Lung (tissue), 16 donors: Measurements from ENCODE around the gene SMARCD1. TPM values are rescaled to one million over a fixed set of nuclear protein-coding genes. Genes with fewer than 3 reads are reported as not detected.
A peak's percentile ranks its signal among the peaks of the same experiment; 100 is the strongest.

Source experiments
- ATAC-seq: fragments of 200-7000 bp; cut with Tn5 transposase; one replicate; pipeline ENCODE4 v1.9.1; 2020; ENCODE audit warnings: moderate number of reproducible peaks; ENCODE audit not compliant: insufficient read depth, low FRiP score
- DNase-seq, 3 donors: peaks; one replicate each; pipeline ENCODE4 v3.0.0-alpha.2; 2013 to 2017
- H3K27ac ChIP-seq, 2 donors: one replicate each; pipeline ENCODE4 v1.5.1; 2013; ENCODE audit warnings: mild to moderate bottlenecking in 2 of 2, moderate library complexity in 2 of 2, control low read depth in 1 of 2, inconsistent platforms in 1 of 2, low read depth in 1 of 2, low read length in 1 of 2
- H3K27me3 ChIP-seq, 3 donors: one replicate each; pipeline ENCODE4 v1.5.1; 2013; ENCODE audit warnings: low read length in 2 of 3; ENCODE audit not compliant: control insufficient read depth in 3 of 3, insufficient read depth in 3 of 3
- H3K36me3 ChIP-seq, 4 donors: one replicate each; pipeline ENCODE4 v1.5.1; 2013; ENCODE audit warnings: low read length in 4 of 4, mild to moderate bottlenecking in 1 of 4, moderate library complexity in 1 of 4; ENCODE audit not compliant: control insufficient read depth in 4 of 4, insufficient read depth in 4 of 4
- H3K4me1 ChIP-seq, 5 donors: one replicate each; pipeline ENCODE4 v1.5.1; 2013; ENCODE audit warnings: low read length in 5 of 5, mild to moderate bottlenecking in 2 of 5, moderate library complexity in 1 of 5; ENCODE audit not compliant: control insufficient read depth in 5 of 5, insufficient read depth in 5 of 5
- H3K4me3 ChIP-seq: one replicate; pipeline ENCODE4 v1.5.1; 2013; ENCODE audit warnings: mild to moderate bottlenecking, control low read depth, moderate library complexity
- H3K9ac ChIP-seq, 2 donors: one replicate each; pipeline ENCODE4 v1.5.1; 2013; ENCODE audit warnings: low read length in 2 of 2, control low read depth in 1 of 2; ENCODE audit not compliant: insufficient read depth in 1 of 2
- H3K9me3 ChIP-seq, 4 donors: one replicate each; pipeline ENCODE4 v1.5.1; 2013; ENCODE audit warnings: low read length in 3 of 4, mild to moderate bottlenecking in 1 of 4, moderate library complexity in 1 of 4; ENCODE audit not compliant: control insufficient read depth in 4 of 4, insufficient read depth in 3 of 4
- CTCF ChIP-seq: IDR thresholded peaks from 2 replicates; pipeline ENCODE4 v1.5.1; 2012; ENCODE audit warnings: mild to moderate bottlenecking; ENCODE audit errors: control extremely low read depth, extremely low read depth
- WGBS, 2 donors: extraction: QIAGEN DNeasy Blood & Tissue Kit; methylation state at CpG; one replicate each; pipeline ENCODE4 v1.1.7; 2013; 5-methylcytosine and 5-hydroxymethylcytosine counted together
- long read RNA-seq, 5 donors: transcript quantifications; one replicate each; lab custom pipeline, GENCODE V29; 2026
- polyA plus RNA-seq, 2 donors: library from polyadenylated mRNA; stranded (reverse); fragments of 200-250 nt; gene quantifications; one replicate each; pipeline ENCODE4 v1.2.1, GENCODE V29; 2013
- total RNA-seq, 2 donors: library from RNA; depleted of rRNA in 1 of 2; stranded (reverse); fragments of >200 nt in 1 of 2; gene quantifications; one replicate each; pipeline ENCODE4 v1.2.1, GENCODE V29; 2014 to 2021
- donor health status: control.
- donor health status: control.
- donor health status: Bipolar disorder and iron deficiency.
- donor health status: healthy.
- donor health status: DM: yes; HTN: yes; CAD: no.

The SMARCD1 gene
- 10 to 100 TPM; 56.6 to 58.8 TPM for total RNA-seq
- 10 to 100 TPM; 11.9 to 26.6 TPM for polyA plus RNA-seq
- long read RNA-seq, donor 1, partial matches to known transcripts: 6 of 13 reads
- long read RNA-seq, donor 1, other reads (novel, unspliced or antisense): 0 of 13 reads
- long read RNA-seq, donor 2, partial matches to known transcripts: 11 of 17 reads
- long read RNA-seq, donor 2, other reads (novel, unspliced or antisense): 0 of 17 reads
- long read RNA-seq, donor 3, transcript SMARCD1-202 (13 exons, 3,658 nt): major isoform, 7 of 11 reads
- long read RNA-seq, donor 3, partial matches to known transcripts: 0 of 11 reads
- long read RNA-seq, donor 3, other reads (novel, unspliced or antisense): 0 of 11 reads
- long read RNA-seq, donor 4, partial matches to known transcripts: 23 of 24 reads
- long read RNA-seq, donor 4, other reads (novel, unspliced or antisense): 0 of 24 reads
- long read RNA-seq, donor 5, transcript SMARCD1-202 (13 exons, 3,658 nt): major isoform, 13 of 51 reads
- long read RNA-seq, donor 5, transcript SMARCD1-204 (4 exons, 587 nt): minor isoform, 5 of 51 reads
- long read RNA-seq, donor 5, partial matches to known transcripts: 30 of 51 reads
- long read RNA-seq, donor 5, other reads (novel, unspliced or antisense): 0 of 51 reads

GRCh38 chr12:50084775-50085614, at the start of gene SMARCD1:
Gene SMARCD1, plus strand, starts transcription at chr12:50085342. Its CDS starts 28 bp downstream, at chr12:50085370.
- 1% methylated on average over 62 to 69 of the region's 69 CpGs for WGBS, 2 donors
- DNase-seq (peak; percentile 94 to 97 (median 95)), ATAC-seq (peak; percentile 93)
- Histone ChIP-seq H3K36me3 (peaks cover 10 to 21% (median 17%) of the 10 kb centered on the region in 4 donors), H3K27me3 (no peaks in the 10 kb centered on the region), H3K4me3 (peak within 1 kb of the TSS; percentile 58), H3K9ac (peak within 1 kb of the TSS in 1 of 2 donors; percentile 90), H3K4me1 (peaks cover 0 to 7% (median 0%) of the 10 kb centered on the region in 5 donors), H3K9me3 (no peaks in the 10 kb centered on the region), H3K27ac (peak within 1 kb of the TSS; percentile 88 to 99)
- TF ChIP-seq CTCF: peak; percentile 36

DNA sequence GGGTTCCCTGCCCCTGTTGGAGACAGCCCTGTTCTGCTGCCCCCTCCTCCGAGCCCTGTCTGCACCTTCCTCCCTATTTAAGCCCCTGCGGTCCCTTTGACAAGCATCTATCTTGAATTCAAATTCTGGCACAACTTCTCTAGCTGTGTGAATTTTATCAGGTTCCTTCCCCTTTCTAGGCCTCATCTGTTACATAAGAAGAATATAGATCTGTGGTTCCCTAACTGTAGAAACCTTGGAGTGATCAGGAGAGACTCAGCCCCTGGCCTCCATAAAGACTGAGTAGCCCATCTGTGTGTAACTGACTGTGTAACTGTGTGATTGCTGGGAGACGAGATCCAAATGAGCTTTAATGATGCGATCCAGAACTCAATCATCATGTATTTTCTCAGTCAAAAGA, 46.8 kb upstream of the SMARCD1 start:
- Histone ChIP-seq H3K4me3 (no peak overlapping the region), H3K27ac (no peak overlapping the region), H3K36me3 (no peaks in the 10 kb centered on the region), H3K4me1 (no peaks in the 10 kb centered on the region), H3K9me3 (no peaks in the 10 kb centered on the region), H3K9ac (no peak overlapping the region), H3K27me3 (no peaks in the 10 kb centered on the region)
- ATAC-seq: no peak
- WGBS, 2 donors: 74 to 83% methylated on average over 4 of the region's 4 CpGs
- TF ChIP-seq CTCF: no peak
- DNase-seq: no peak

GRCh38 chr12:50039151-50039835, 45.8 kb upstream of the SMARCD1 start:
- Histone ChIP-seq H3K27ac (no peak overlapping the region), H3K36me3 (no peaks in the 10 kb centered on the region), H3K9me3 (no peaks in the 10 kb centered on the region), H3K4me1 (no peaks in the 10 kb centered on the region), H3K9ac (no peak overlapping the region), H3K4me3 (peak overlapping the region; percentile 18), H3K27me3 (no peaks in the 10 kb centered on the region)
- peak; percentile 83 to 85 (median 85) for DNase-seq
- TF ChIP-seq CTCF: peak; percentile 79
- ATAC-seq: peak; percentile 75
- WGBS, 2 donors: 52 to 54% methylated on average over 9 of the region's 9 CpGs
